ENCODE data around the gene IFNAR1. TPM values are rescaled to one million over a fixed set of nuclear protein-coding genes. Genes with fewer than 3 reads are reported as not detected.

Gene IFNAR1
- total RNA-seq, 3 donors from 2014 or later: 30.2 to 44.8 (median 42.9) TPM

GRCh38 chr21:33370305-33370704, 45.5 kb downstream of the IFNAR1 start:
- H3K36me3 ChIP-seq: no peaks in the 10 kb centered on the region
- H3K4me3 ChIP-seq: no peak overlapping the region
- H3K27ac ChIP-seq: no peak overlapping the region
- H3K27me3 ChIP-seq: no peaks in the 10 kb centered on the region
- no peak for DNase-seq (ENCODE audit: low spot score in 2 of 2)
- H3K4me1 ChIP-seq: no peaks in the 10 kb centered on the region
- H3K9me3 ChIP-seq: peaks cover 6 to 23% of the 10 kb centered on the region in 2 donors
- intact Hi-C loops (cut with DNase I; ENCODE audit: low total_unique reads): no loop called here
- TF ChIP-seq POLR2A (IDR thresholded peaks at IDR 0.05) (no peak), POLR2AphosphoS5 (IDR thresholded peaks at IDR 0.05) (no peak), CTCF (IDR thresholded peaks at IDR 0.05) (no peak)

GRCh38 chr21:33371366-33371765, 46.6 kb downstream of the IFNAR1 start:
- no peak for TF ChIP-seq CTCF (IDR thresholded peaks at IDR 0.05)
- TF ChIP-seq POLR2A (IDR thresholded peaks at IDR 0.05): no peak
- TF ChIP-seq POLR2AphosphoS5 (IDR thresholded peaks at IDR 0.05): no peak
- no peak overlapping the region for H3K27ac ChIP-seq
- no peak for DNase-seq (ENCODE audit: low spot score in 2 of 2)
- H3K4me1 ChIP-seq: no peaks in the 10 kb centered on the region
- no peaks in the 10 kb centered on the region for H3K27me3 ChIP-seq
- intact Hi-C loops (cut with DNase I; ENCODE audit: low total_unique reads): no loop called here
- H3K4me3 ChIP-seq: no peak overlapping the region
- H3K9me3 ChIP-seq: peaks cover 6 to 22% of the 10 kb centered on the region in 2 donors
- H3K36me3 ChIP-seq: no peaks in the 10 kb centered on the region

- intact Hi-C loops (cut with DNase I; ENCODE audit: low total_unique reads): no loop called here
- no peaks in the 10 kb centered on the region for H3K4me1 ChIP-seq
- no peaks in the 10 kb centered on the region for H3K36me3 ChIP-seq
- no peak for DNase-seq (ENCODE audit: low spot score in 2 of 2)
- no peak overlapping the region for H3K27ac ChIP-seq
- H3K27me3 ChIP-seq: no peaks in the 10 kb centered on the region
- H3K4me3 ChIP-seq: no peak overlapping the region
- H3K9me3 ChIP-seq: peaks cover under 1 to 10% of the 10 kb centered on the region in 2 donors
- no peak for TF ChIP-seq POLR2AphosphoS5 (IDR thresholded peaks at IDR 0.05)
- TF ChIP-seq CTCF (IDR thresholded peaks at IDR 0.05): no peak
- TF ChIP-seq POLR2A (IDR thresholded peaks at IDR 0.05): no peak
Measured at GRCh38 chr21:33372582-33372981, 47.8 kb downstream of the IFNAR1 start.

GRCh38 chr21:33373451-33373850, 48.7 kb downstream of the IFNAR1 start:
- DNase-seq (ENCODE audit: low spot score in 2 of 2): no peak

GRCh38 chr21:33374080-33374449, 49.3 kb downstream of the IFNAR1 start:
- Histone ChIP-seq H3K27ac (peak overlapping the region in 1 of 2 donors; percentile 7), H3K9me3 (no peaks in the 10 kb centered on the region), H3K4me1 (no peaks in the 10 kb centered on the region), H3K27me3 (no peaks in the 10 kb centered on the region), H3K4me3 (no peak overlapping the region), H3K36me3 (no peaks in the 10 kb centered on the region)
- no peak for DNase-seq (ENCODE audit: low spot score in 2 of 2)
- TF ChIP-seq CTCF (IDR thresholded peaks at IDR 0.05) (no peak), POLR2A (IDR thresholded peaks at IDR 0.05) (no peak), POLR2AphosphoS5 (IDR thresholded peaks at IDR 0.05) (no peak)
- intact Hi-C loops (cut with DNase I; ENCODE audit: low total_unique reads): no loop called here

More at GRCh38 chr21:33373451-33373850, 48.7 kb downstream of the IFNAR1 start:
- intact Hi-C loops (cut with DNase I; ENCODE audit: low total_unique reads): no loop called here
- Histone ChIP-seq H3K27me3 (no peaks in the 10 kb centered on the region), H3K36me3 (no peaks in the 10 kb centered on the region), H3K9me3 (peaks cover 0 to 3% of the 10 kb centered on the region in 2 donors), H3K4me3 (no peak overlapping the region), H3K27ac (no peak overlapping the region), H3K4me1 (no peaks in the 10 kb centered on the region)
- TF ChIP-seq POLR2A (IDR thresholded peaks at IDR 0.05) (no peak), CTCF (IDR thresholded peaks at IDR 0.05) (no peak), POLR2AphosphoS5 (IDR thresholded peaks at IDR 0.05) (no peak)

All from breast epithelium (tissue), 4 donors.